NCI-H1694 treated with DMSO at 0.1 percent for 48 hours (cell line): Measurements from ENCODE around the gene GPC6.

Source experiments
- DNase-seq: peaks from one replicate; lab custom pipeline; 2025; lab: John Stamatoyannopoulos, UW

The GPC6 gene

DNA sequence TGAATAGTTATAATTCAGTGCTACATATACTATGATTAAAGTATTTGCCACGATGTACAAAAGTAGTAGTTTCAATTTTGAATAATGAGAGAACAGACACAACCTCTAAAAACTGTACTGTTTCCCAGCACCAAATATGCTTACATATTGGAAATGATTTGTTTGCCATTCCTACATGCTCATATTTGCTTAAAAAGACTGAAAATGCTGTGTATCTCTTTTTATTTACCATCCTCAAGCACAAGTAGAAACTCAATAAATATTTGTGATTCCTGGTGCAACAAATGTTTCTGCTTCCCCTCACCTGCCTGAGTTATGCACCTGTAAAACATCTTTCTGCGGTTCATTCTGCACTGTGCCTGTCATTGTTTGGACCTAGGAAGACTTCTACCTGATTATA is 740.7 kb downstream of the GPC6 start:
- no peak for DNase-seq

DNA sequence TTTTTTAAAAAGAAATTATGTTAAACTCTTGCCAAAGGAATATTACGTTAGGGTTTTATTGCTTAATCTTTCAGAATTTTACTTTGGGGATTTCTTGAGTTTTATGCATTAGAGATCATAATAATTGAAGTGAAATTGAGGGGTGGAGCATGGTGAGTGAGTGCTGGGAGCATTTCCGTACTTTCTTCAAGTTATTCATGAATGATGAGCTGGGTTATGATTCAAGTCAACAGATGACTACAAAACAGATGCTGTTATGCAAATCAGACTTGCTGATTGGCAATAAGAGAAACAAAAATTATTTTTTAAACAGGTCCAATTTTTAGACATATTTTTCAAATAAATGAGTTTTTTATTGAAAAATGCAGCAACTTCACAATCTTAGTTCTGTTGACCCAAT is 748.6 kb downstream of the GPC6 start:
- DNase-seq: no peak

- no peak for DNase-seq
These were observed 749.9 kb downstream of the GPC6 start for GRCh38 chr13:93976528-93976927.

DNA sequence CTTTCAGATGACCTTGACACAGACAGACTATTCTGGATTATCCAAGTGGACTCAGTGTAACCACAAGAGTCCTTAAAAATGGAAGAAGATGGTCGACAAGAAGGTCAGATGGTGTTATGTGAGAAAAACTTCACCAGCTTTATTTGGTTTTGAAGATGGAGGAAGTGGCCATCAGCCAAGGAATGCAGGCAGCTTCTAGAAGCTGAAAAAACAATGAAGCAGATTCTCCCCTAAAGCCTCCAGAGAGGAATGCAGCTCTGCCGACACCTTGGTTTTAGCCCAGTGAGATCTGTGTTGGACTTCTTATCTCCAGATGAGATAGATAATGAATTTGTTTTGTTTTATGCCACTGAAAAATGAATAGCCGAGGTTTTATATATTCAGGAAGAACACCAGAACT is 751.4 kb downstream of the GPC6 start:
- no peak for DNase-seq

- DNase-seq: no peak
These were observed 754.9 kb downstream of the GPC6 start for GRCh38 chr13:93981426-93981977.

DNA sequence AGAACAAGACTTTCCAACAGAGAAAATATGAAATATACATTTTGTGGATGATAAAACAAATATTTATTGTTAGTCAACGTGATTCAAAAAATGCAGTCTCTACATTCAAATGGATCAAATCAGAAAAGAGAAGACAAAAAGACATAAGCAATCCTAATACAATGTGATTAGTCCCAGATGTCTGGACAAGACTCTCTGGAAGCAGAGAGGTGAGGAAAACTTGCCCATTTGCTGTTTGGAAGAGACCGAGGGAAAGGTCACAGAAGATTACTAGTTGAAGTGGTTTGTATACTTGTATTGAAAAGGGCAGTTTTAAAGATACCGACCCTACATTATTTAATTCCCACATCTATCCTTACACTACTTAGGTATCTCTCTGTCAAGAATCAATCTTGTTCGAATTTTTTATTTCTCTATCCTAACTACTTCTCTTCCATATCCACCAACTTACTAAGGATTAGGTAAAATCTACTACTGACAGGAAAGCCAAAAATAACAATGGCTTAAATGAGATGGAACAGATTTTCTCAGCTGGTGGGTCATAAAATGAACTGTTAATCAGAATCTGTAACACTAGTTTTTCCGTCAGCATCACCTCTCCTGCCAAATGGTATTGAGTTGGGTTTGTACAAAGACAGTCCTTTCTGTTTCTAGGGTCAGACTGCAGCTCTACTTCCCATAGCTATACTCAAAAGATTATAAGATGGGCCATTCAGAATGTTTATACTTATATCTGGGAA is 755.7 kb downstream of the GPC6 start:
- DNase-seq: no peak

DNA sequence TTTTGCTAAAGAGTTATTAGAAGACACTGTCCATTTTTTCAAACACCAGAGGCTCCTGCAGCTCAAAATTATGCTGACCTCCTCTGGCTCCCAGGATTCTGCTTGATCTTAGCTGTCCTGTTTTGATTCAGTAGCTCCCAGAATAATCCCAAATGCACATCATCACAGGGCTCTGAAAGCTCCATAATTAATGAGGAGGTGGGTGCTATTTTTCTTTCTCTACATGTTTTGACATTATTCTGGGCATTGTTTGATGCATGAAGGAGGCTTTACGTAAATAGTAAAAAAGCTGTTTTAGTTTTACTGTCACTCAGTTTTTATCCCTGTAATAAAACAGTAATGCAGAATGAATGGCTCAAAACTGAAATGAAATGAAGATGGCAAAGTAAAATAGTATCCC is 757.4 kb downstream of the GPC6 start:
- no peak for DNase-seq

GRCh38 chr13:93984876-93985275 is 758.3 kb downstream of the GPC6 start:
- DNase-seq: no peak

DNA sequence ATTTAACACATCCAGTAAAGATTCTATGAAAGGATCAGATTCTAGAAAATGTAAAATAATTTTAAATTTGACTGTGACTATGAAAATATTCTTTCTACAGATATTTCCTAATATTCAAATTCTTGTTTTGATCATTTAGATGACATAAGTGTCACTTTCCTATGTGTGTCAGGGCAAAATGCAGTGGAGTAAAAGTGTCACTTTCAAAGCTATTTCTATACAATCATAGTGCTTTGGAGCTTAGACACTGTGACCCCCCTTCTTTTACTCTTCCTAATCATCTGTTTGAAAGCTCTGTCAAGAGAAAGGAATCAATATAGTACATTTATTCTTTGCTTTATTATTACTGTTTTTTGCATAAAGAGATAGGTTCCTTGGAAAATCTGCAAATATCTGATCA is 760.9 kb downstream of the GPC6 start:
- no peak for DNase-seq

GRCh38 chr13:93991569-93991968 is 765.0 kb downstream of the GPC6 start:
- DNase-seq: no peak

DNA sequence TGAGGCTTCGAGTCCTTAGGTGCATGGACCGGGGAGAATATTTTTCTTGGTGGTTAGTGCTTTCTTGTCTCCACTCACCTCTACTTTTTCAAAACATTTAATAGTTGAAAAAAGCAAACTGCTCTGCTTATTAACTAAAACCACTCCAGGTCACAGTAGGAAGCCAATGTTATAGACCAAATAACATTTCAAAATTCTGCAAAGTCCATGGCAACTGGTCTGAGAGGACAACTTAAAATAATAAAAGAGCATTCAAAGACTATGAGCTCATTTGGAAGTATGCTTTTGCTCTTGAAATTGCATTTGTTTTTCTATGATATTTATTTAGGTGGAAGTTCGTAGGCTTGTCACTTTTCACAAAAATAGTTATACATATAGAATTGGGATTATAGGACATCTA is 769.9 kb downstream of the GPC6 start:
- DNase-seq: no peak

DNA sequence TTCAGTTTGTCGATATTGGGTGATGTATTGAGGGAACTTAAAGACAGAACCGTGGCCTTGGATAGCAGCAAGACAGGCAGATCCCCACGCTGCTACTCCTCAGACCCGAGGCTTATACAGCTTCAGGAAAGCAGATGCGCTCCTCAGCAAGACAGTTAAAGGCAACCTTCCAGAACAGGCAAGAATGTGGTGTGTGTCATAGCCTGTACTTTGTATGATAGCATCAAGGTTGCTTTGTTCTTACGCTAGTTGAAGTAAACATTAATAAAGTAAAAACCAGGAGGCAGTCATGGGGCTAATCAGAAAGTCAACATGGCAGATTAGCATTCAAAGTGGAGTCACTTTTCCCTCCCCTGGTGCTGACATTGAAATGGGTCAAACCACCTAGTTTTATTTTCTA is 779.7 kb downstream of the GPC6 start:
- no peak for DNase-seq

DNA sequence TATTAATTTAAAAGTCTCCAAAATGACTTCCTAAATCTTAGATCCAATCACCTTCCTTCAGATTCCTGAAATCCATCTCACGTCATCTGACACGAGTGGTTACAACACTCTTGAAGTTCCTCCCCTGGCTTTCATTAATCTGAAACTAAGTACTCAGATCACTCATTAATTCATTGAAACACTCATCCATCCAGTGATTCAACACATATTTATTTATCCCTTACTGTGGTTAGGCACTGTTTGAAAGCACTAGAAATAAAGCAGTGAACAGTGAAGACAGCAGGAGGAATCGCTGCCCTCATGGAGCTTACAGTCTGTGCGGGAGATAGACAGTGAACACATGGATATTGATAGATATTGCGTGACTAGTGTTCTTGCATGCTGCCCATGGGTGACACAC is 780.5 kb downstream of the GPC6 start:
- DNase-seq: no peak

- no peak for DNase-seq
These were observed 783.1 kb downstream of the GPC6 start for GRCh38 chr13:94009701-94010100.

- DNase-seq: no peak
These were observed 787.9 kb downstream of the GPC6 start for GRCh38 chr13:94014461-94014860.

DNA sequence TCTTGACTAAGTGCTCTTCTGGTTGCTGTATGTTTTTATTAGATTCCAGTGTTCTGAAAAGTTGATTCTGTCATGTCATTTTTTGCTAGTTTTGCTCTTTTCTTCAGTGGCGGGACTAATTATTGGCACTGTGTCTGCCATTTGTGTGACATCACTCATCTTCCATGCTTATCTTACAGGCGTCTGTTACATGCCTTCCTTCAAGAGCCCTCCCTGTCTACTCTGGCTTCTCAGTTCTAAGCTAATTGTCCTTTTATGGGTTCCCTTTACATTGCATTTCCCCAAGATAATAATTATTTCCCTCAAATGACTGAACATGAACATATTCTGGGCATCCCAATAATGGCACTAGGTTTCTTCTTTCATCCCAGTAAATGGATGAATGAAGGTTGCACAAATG is 793.8 kb downstream of the GPC6 start:
- DNase-seq: no peak

GRCh38 chr13:94020833-94021232 is 794.2 kb downstream of the GPC6 start:
- no peak for DNase-seq

- DNase-seq: no peak
These were observed 801.6 kb downstream of the GPC6 start for GRCh38 chr13:94028234-94028633.

GRCh38 chr13:94028650-94029049 is 802.0 kb downstream of the GPC6 start:
- DNase-seq: no peak

GRCh38 chr13:94030415-94031119 is 804.0 kb downstream of the GPC6 start:
- no peak for DNase-seq

GRCh38 chr13:94031609-94032008 is 805.0 kb downstream of the GPC6 start:
- no peak for DNase-seq

DNA sequence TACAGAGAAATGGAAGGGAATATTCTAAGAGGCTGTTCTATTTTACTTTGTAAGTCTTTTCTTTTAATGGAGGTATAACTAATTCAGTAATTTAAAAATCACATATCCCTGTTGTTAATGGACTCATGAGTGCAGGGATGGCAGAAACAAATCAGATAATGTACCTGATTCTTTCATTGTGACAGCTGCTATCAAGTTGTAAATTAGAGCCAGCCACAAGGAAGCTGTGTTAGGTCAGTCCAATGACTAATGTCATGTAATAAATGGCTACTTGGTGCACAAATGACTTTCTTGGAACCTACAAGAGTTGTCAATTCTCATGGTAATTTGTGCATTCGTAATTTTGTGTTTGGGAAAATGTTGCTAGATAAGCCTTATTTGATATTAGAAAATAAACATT is 806.5 kb downstream of the GPC6 start:
- no peak for DNase-seq

GRCh38 chr13:94033830-94034642 is 807.4 kb downstream of the GPC6 start:
- no peak for DNase-seq
